ENCODE results near the gene TP73. TPM values are rescaled to one million over a fixed set of nuclear protein-coding genes. Genes with fewer than 3 reads are reported as not detected.
A peak's percentile ranks its signal among the peaks of the same experiment; 100 is the strongest.

Gene TP73
- total RNA-seq, 1 experiment from 2014 or later, result 6.9 TPM

DNA sequence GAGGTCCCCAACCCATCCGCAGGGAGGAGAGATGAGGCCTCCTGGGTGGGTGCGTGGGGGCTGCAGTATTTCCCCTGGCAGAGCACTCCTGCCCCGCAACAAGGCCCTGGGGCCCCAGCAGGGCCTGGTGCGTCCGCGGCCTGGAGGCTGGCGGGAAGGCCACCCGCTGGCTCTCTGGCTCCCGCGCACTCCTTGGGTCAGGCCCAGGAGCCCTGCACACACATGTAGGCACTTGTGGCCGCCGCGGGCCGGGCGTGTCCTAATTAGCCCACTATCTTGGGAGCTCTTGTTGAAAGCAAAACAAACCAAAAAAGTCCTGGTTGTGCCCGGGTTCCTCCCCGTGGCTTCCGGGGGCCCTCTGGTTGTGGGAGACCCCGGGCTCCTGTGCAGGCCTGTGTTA, 50.2 kb downstream of the TP73 start:
- no peaks in the 10 kb centered on the region for H3K9me2 ChIP-seq (ENCODE audit: insufficient read depth)
- no peaks in the 10 kb centered on the region for H3K79me2 ChIP-seq (ENCODE audit: low read depth)
- H3K27ac ChIP-seq, result no peak overlapping the region
- no peaks in the 10 kb centered on the region for H3K36me3 ChIP-seq (ENCODE audit: low read depth)
- H3K9me3 ChIP-seq (ENCODE audit: insufficient read depth, low read depth), result no peaks in the 10 kb centered on the region
- POLR2A ChIA-PET (ENCODE audit: unreplicated experiment), result interaction anchor here (0.5 kb wide), 1 partner anchor 1712 kb away, joined by 37 read pairs; no protein-coding TSS in a partner anchor
- H3K4me3 ChIP-seq, result no peak overlapping the region
- CTCF ChIA-PET, result no interaction called here
- H4K20me1 ChIP-seq (ENCODE audit: insufficient read depth), result no peaks in the 10 kb centered on the region
- intact Hi-C loops (cut with micrococcal nuclease; ENCODE audit: unreplicated experiment), result loop anchor here (5.0 kb wide), 1 partner anchor 75 kb away; the partner anchor contains the start of gene TPRG1L
- DNase-seq, result no peak
- peaks cover 34% of the 10 kb centered on the region for H3K27me3 ChIP-seq (ENCODE audit: insufficient read depth, low read depth)
- no peak overlapping the region for H3K4me2 ChIP-seq
- TF ChIP-seq, protein P1, sequence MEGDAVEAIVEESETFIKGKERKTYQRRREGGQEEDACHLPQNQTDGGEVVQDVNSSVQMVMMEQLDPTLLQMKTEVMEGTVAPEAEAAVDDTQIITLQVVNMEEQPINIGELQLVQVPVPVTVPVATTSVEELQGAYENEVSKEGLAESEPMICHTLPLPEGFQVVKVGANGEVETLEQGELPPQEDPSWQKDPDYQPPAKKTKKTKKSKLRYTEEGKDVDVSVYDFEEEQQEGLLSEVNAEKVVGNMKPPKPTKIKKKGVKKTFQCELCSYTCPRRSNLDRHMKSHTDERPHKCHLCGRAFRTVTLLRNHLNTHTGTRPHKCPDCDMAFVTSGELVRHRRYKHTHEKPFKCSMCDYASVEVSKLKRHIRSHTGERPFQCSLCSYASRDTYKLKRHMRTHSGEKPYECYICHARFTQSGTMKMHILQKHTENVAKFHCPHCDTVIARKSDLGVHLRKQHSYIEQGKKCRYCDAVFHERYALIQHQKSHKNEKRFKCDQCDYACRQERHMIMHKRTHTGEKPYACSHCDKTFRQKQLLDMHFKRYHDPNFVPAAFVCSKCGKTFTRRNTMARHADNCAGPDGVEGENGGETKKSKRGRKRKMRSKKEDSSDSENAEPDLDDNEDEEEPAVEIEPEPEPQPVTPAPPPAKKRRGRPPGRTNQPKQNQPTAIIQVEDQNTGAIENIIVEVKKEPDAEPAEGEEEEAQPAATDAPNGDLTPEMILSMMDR (conservative IDR thresholded peaks at IDR 0.05), result no peak
- TF ChIP-seq EZH2 (IDR thresholded peaks at IDR 0.05; ENCODE audit: low read depth), result no peak
- H2AFZ ChIP-seq, result no peak overlapping the region
- no TSS peak for BruUV-seq (replicated peaks)
- H3K4me1 ChIP-seq (replicated peaks; ENCODE audit: insufficient read depth), result peaks cover 32% of the 10 kb centered on the region
- H3F3A ChIP-seq (ENCODE audit: insufficient read depth, low read depth), result peaks cover 15% of the 10 kb centered on the region

DNA sequence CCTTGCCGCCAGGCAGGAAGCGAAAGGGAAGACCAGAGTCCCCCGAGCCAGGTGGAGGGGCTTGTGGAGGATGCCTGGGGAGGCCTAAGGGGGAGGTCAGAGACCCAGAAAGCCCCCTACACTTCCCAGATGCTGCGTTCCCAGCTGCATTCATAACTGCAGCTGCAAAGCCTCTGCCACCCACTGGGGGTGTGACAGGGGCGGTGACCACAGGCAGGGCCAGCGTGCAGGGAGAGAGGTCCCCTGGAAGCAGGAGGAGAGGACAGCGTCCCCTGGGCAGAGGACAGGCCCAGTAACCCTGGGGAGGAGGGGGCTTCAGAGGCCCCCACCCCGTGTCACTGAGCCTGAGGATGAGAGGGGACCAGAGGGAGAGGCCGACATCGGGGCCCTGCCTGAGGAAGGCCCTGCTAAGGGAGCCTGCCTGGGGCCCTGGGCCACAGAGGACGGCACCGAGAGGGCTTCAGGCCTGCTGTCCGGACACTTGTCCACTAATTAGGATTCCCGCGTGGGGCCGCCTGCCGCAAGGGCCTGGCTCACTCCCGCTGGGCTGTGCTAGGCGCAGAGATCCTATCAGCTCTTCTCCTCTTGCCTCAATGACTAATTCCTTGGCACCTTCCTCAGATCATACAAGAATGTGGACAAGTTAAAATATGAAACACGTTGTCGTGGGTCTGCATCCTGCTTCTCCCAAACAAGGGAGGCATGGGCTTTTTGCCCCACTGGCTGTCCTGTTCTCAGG, 50.8 kb downstream of the TP73 start:
- CTCF ChIA-PET, result no interaction called here
- Histone ChIP-seq H3K4me1 (replicated peaks; ENCODE audit: insufficient read depth) (peaks cover 38% of the 10 kb centered on the region), H3K4me3 (no peak overlapping the region), H3K36me3 (ENCODE audit: low read depth) (no peaks in the 10 kb centered on the region), H3K9me3 (ENCODE audit: insufficient read depth, low read depth) (no peaks in the 10 kb centered on the region), H3F3A (ENCODE audit: insufficient read depth, low read depth) (peaks cover 15% of the 10 kb centered on the region), H3K27me3 (ENCODE audit: insufficient read depth, low read depth) (peaks cover 28% of the 10 kb centered on the region), H3K4me2 (peak overlapping the region; percentile 69), H2AFZ (no peak overlapping the region), H3K79me2 (ENCODE audit: low read depth) (no peaks in the 10 kb centered on the region), H3K9me2 (ENCODE audit: insufficient read depth) (no peaks in the 10 kb centered on the region), H3K27ac (no peak overlapping the region), H4K20me1 (ENCODE audit: insufficient read depth) (peaks cover 2% of the 10 kb centered on the region; the same call in 1 of the 2 replicates)
- no TSS peak for BruUV-seq (replicated peaks)
- POLR2A ChIA-PET (ENCODE audit: unreplicated experiment), result no interaction called here
- intact Hi-C loops (cut with micrococcal nuclease; ENCODE audit: unreplicated experiment), result loop anchor here (5.0 kb wide), 1 partner anchor 76 kb away; the partner anchor contains the start of gene TPRG1L
- peak in 1 of 2 experiments; percentile 72 for DNase-seq
- TF ChIP-seq EZH2 (IDR thresholded peaks at IDR 0.05; ENCODE audit: low read depth), result no peak
- TF ChIP-seq, protein P1 (conservative IDR thresholded peaks at IDR 0.05), result no peak

DNA sequence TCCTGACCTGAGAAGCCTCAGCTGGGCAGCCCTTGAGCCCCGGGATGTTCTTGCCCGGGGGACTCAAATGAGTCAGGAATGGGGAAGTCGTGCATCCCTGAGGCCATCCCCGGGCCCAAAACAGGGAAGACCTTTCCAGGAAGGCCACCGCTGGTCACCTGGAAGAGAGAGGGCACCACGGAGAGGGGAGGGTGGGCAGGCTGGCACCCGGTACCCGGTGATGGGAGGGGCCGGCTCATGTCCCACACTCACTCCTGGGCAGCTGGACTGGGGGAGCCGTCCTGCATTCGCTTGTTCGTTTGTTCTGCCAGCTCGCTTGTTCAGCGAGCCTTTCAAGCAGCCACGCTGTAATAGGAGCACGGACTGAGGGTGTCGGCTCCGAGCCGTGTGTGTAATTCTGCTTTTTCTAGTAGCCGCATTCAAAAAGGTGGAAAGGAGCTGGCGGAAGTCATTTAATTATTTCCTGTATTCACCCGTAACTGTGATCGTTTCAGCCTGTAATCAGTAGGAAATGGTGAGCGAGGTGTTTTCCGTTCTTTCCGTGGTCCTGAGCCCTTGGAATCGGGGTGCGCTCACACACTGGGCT, 51.6 kb downstream of the TP73 start:
- no TSS peak for BruUV-seq (replicated peaks)
- DNase-seq, result peak in 1 of 2 experiments; percentile 64
- ChIA-PET CTCF (interaction anchor here (0.9 kb wide), 1 partner anchor 251 kb away, joined by 4 read pairs; no protein-coding TSS in a partner anchor), POLR2A (ENCODE audit: unreplicated experiment) (interaction anchor here (0.6 kb wide), 1 partner anchor 11 kb away, joined by 3 read pairs; no protein-coding TSS in a partner anchor)
- peak overlapping the region; percentile 69 for H3K4me2 ChIP-seq
- H4K20me1 ChIP-seq (ENCODE audit: insufficient read depth), result peaks cover 7% of the 10 kb centered on the region; the same call in 1 of the 2 replicates
- H3F3A ChIP-seq (ENCODE audit: insufficient read depth, low read depth), result peaks cover 15% of the 10 kb centered on the region
- H3K27me3 ChIP-seq (ENCODE audit: insufficient read depth, low read depth), result peaks cover 22% of the 10 kb centered on the region
- H3K79me2 ChIP-seq (ENCODE audit: low read depth), result no peaks in the 10 kb centered on the region
- H3K4me1 ChIP-seq (replicated peaks; ENCODE audit: insufficient read depth), result peaks cover 45% of the 10 kb centered on the region
- H2AFZ ChIP-seq, result no peak overlapping the region
- H3K27ac ChIP-seq, result no peak overlapping the region
- H3K9me3 ChIP-seq (ENCODE audit: insufficient read depth, low read depth), result no peaks in the 10 kb centered on the region
- intact Hi-C loops (cut with micrococcal nuclease; ENCODE audit: unreplicated experiment), result loop anchor here (5.0 kb wide), 1 partner anchor 77 kb away; the partner anchor contains the start of gene TPRG1L
- TF ChIP-seq, protein P1 (conservative IDR thresholded peaks at IDR 0.05), result no peak
- no peak for TF ChIP-seq EZH2 (IDR thresholded peaks at IDR 0.05; ENCODE audit: low read depth)
- H3K4me3 ChIP-seq, result peak overlapping the region; percentile 15; the same call in 1 of the 2 replicates
- H3K36me3 ChIP-seq (ENCODE audit: low read depth), result no peaks in the 10 kb centered on the region
- no peaks in the 10 kb centered on the region for H3K9me2 ChIP-seq (ENCODE audit: insufficient read depth)
